WERI-Rb-1 (cell line): ENCODE measurements around the gene DDX10.

Source experiments
- DNase-seq: peaks from one replicate; pipeline ENCODE4 v3.0.0-alpha.2; 2020
- H3K27ac ChIP-seq: fragments of 250-450 bp; sonication (Bioruptor Pico); 2 replicates; pipeline ENCODE4 v1.5.1; 2020; ENCODE audit warnings: mild to moderate bottlenecking, moderate library complexity
- H3K27me3 ChIP-seq: fragments of 250-450 bp; sonication (Bioruptor Pico); 2 replicates; pipeline ENCODE4 v1.5.1; 2021; ENCODE audit warnings: mild to moderate bottlenecking, low read depth, moderate library complexity; ENCODE audit not compliant: insufficient read depth, severe bottlenecking
- H3K36me3 ChIP-seq: fragments of 250-450 bp; sonication (Bioruptor Pico); 2 replicates; pipeline ENCODE4 v1.5.1; 2020; ENCODE audit warnings: mild to moderate bottlenecking, moderate library complexity
- H3K4me3 ChIP-seq: 2 replicates; pipeline ENCODE4 v1.5.1; 2011; ENCODE audit warnings: low read depth, mild to moderate bottlenecking, control low read depth, low read length
- H3K9me3 ChIP-seq: fragments of 250-450 bp; sonication (Bioruptor Pico); 2 replicates; pipeline ENCODE4 v1.5.1; 2021; ENCODE audit warnings: mild to moderate bottlenecking, moderate library complexity; ENCODE audit not compliant: severe bottlenecking
- CTCF ChIP-seq: IDR thresholded peaks from 2 replicates; pipeline ENCODE4 v1.5.1; 2011; ENCODE audit warnings: low read depth, mild to moderate bottlenecking, control low read depth, inconsistent platforms, low read length

The DDX10 gene

GRCh38 chr11:108793138-108793537 lies 128.3 kb downstream of the DDX10 start:
- Histone ChIP-seq H3K27ac (no peak overlapping the region), H3K4me3 (no peak overlapping the region), H3K36me3 (no peaks in the 10 kb centered on the region), H3K27me3 (no peaks in the 10 kb centered on the region), H3K9me3 (no peaks in the 10 kb centered on the region)
- no peak for DNase-seq
- TF ChIP-seq CTCF: no peak

GRCh38 chr11:108793611-108794010 lies 128.7 kb downstream of the DDX10 start:
- Histone ChIP-seq H3K4me3 (no peak overlapping the region), H3K27ac (no peak overlapping the region), H3K36me3 (no peaks in the 10 kb centered on the region), H3K27me3 (no peaks in the 10 kb centered on the region), H3K9me3 (no peaks in the 10 kb centered on the region)
- DNase-seq: no peak
- no peak for TF ChIP-seq CTCF

GRCh38 chr11:108796551-108796950 lies 131.7 kb downstream of the DDX10 start:
- Histone ChIP-seq H3K9me3 (no peaks in the 10 kb centered on the region), H3K27ac (no peak overlapping the region), H3K27me3 (no peaks in the 10 kb centered on the region), H3K36me3 (no peaks in the 10 kb centered on the region), H3K4me3 (no peak overlapping the region)
- DNase-seq: no peak
- TF ChIP-seq CTCF: no peak

GRCh38 chr11:108797578-108798100 lies 132.8 kb downstream of the DDX10 start:
- DNase-seq: no peak
- no peaks in the 10 kb centered on the region for H3K9me3 ChIP-seq
- H3K27me3 ChIP-seq: no peaks in the 10 kb centered on the region
- no peaks in the 10 kb centered on the region for H3K36me3 ChIP-seq
- no peak overlapping the region for H3K4me3 ChIP-seq
- H3K27ac ChIP-seq: no peak overlapping the region
- no peak for TF ChIP-seq CTCF

DNA sequence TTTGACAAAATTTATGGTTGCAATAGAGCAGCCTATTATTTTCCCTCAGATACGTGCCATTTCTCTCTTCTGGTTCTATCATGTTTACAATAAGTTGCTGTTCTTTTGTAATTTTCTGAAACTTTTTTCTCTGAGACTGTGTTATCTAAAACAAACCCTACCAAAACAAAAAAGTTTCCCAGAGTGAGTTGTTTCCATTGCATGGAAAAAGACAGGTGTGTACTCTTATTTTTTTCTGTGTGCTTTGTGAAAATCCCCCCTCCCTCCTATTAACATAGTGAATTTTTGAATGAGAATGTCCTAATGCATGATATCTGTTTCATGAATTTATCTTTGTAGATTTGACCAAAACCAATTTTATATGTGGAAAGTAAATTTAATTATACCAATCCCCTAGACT lies 137.6 kb downstream of the DDX10 start:
- TF ChIP-seq CTCF: no peak

GRCh38 chr11:108803776-108804175 lies 138.9 kb downstream of the DDX10 start:
- no peak for DNase-seq
- Histone ChIP-seq H3K9me3 (no peaks in the 10 kb centered on the region), H3K27me3 (no peaks in the 10 kb centered on the region), H3K4me3 (no peak overlapping the region), H3K36me3 (no peaks in the 10 kb centered on the region), H3K27ac (no peak overlapping the region)
- TF ChIP-seq CTCF: no peak

More for the DNA sequence above, 137.6 kb downstream of the DDX10 start:
- no peak for DNase-seq
- Histone ChIP-seq H3K9me3 (no peaks in the 10 kb centered on the region), H3K36me3 (no peaks in the 10 kb centered on the region), H3K27ac (no peak overlapping the region), H3K4me3 (no peak overlapping the region), H3K27me3 (no peaks in the 10 kb centered on the region)
